Stimulated activated CD4-positive, alpha-beta T cell treated with anti-CD3 and anti-CD28 coated beads, Interleukin-1b, Interleukin-23, amount 100 ng/mL, for 48 hours (primary cell): ENCODE measurements around the gene INTS3.
"Not testable (repeated sequence)": the region's sequence is repeated elsewhere in the genome, so short reads cannot be mapped to it uniquely, and the experiment has no call there.

Experiments
- DNase-seq: peaks from one replicate; pipeline ENCODE4 v3.0.0-alpha.2; 2020

The INTS3 gene

GRCh38 chr1:153763365-153764225 lies 35.7 kb downstream of the INTS3 start:
- no peak for DNase-seq

GRCh38 chr1:153764310-153764709 lies 36.5 kb downstream of the INTS3 start:
- DNase-seq: no peak

- DNase-seq: not testable (repeated sequence)
These were observed 38.8 kb downstream of the INTS3 start for GRCh38 chr1:153766663-153767062.

GRCh38 chr1:153767519-153767918 lies 39.7 kb downstream of the INTS3 start:
- DNase-seq: no peak

GRCh38 chr1:153768316-153769181 lies 40.7 kb downstream of the INTS3 start:
- no peak for DNase-seq

- DNase-seq: no peak
These were observed 41.4 kb downstream of the INTS3 start for GRCh38 chr1:153769221-153769620.

- DNase-seq: no peak
These were observed 42.9 kb downstream of the INTS3 start for GRCh38 chr1:153770797-153771196.

- no peak for DNase-seq
These were observed 43.4 kb downstream of the INTS3 start for GRCh38 chr1:153771261-153771660.

- DNase-seq: no peak
These were observed 44.2 kb downstream of the INTS3 start for GRCh38 chr1:153771841-153772593.

- DNase-seq: no peak
These were observed 45.5 kb downstream of the INTS3 start for GRCh38 chr1:153773096-153773921.

- no peak for DNase-seq
These were observed 46.3 kb downstream of the INTS3 start for GRCh38 chr1:153774026-153774595.

- no peak for DNase-seq
These were observed 47.1 kb downstream of the INTS3 start, which contains the start of gene SLC27A3 for GRCh38 chr1:153774780-153775457. TSS of gene SLC27A3 (plus strand) at chr1:153775407. CDS start at chr1:153775498, 91 bp downstream.

GRCh38 chr1:153775458-153776327 lies 47.8 kb downstream of the INTS3 start:
- peak; percentile 44 for DNase-seq

- DNase-seq: no peak
These were observed 48.5 kb downstream of the INTS3 start for GRCh38 chr1:153776352-153776751.

GRCh38 chr1:153776845-153777370 lies 49.1 kb downstream of the INTS3 start:
- DNase-seq: no peak

GRCh38 chr1:153777648-153778047 lies 49.8 kb downstream of the INTS3 start:
- no peak for DNase-seq

- no peak for DNase-seq
These were observed 50.4 kb downstream of the INTS3 start for GRCh38 chr1:153778051-153778823.

GRCh38 chr1:153778824-153779519 lies 51.1 kb downstream of the INTS3 start:
- DNase-seq: no peak
